ENCODE results near the gene UNC5A.

Gene UNC5A

GRCh38 chr5:176891331-176891958, 81.1 kb downstream of the UNC5A start:
- Histone ChIP-seq H3K36me3 (ENCODE audit: control insufficient read depth, insufficient read depth, low read length) (no peaks in the 10 kb centered on the region), H3K4me1 (ENCODE audit: control insufficient read depth, insufficient read depth, low read length, poor library complexity, severe bottlenecking) (no peaks in the 10 kb centered on the region), H3K27ac (ENCODE audit: low read depth, low read length, severe bottlenecking) (no peak overlapping the region), H3K4me3 (ENCODE audit: extremely low read depth, insufficient read depth, low read length, poor library complexity, severe bottlenecking) (no peak overlapping the region), H3K9me3 (ENCODE audit: control insufficient read depth, low read length) (no peaks in the 10 kb centered on the region)
- WGBS, 2 experiments (ENCODE audit: insufficient coverage in 2 of 2), result 88 to 89% methylated on average over 9 of the region's 9 CpGs

GRCh38 chr5:176892663-176893062, 82.3 kb downstream of the UNC5A start:
- Histone ChIP-seq H3K9me3 (ENCODE audit: control insufficient read depth, low read length) (no peaks in the 10 kb centered on the region), H3K27ac (ENCODE audit: low read depth, low read length, severe bottlenecking) (no peak overlapping the region), H3K36me3 (ENCODE audit: control insufficient read depth, insufficient read depth, low read length) (no peaks in the 10 kb centered on the region), H3K4me1 (ENCODE audit: control insufficient read depth, insufficient read depth, low read length, poor library complexity, severe bottlenecking) (no peaks in the 10 kb centered on the region), H3K4me3 (ENCODE audit: extremely low read depth, insufficient read depth, low read length, poor library complexity, severe bottlenecking) (no peak overlapping the region)
- 86 to 88% methylated on average over 3 of the region's 3 CpGs for WGBS, 2 experiments (ENCODE audit: insufficient coverage in 2 of 2)

GRCh38 chr5:176894298-176894697, 83.9 kb downstream of the UNC5A start:
- H3K4me1 ChIP-seq (ENCODE audit: control insufficient read depth, insufficient read depth, low read length, poor library complexity, severe bottlenecking), result no peaks in the 10 kb centered on the region
- no peaks in the 10 kb centered on the region for H3K36me3 ChIP-seq (ENCODE audit: control insufficient read depth, insufficient read depth, low read length)
- H3K27ac ChIP-seq (ENCODE audit: low read depth, low read length, severe bottlenecking), result no peak overlapping the region
- whole genome bisulfite sequencing, 2 experiments (ENCODE audit: insufficient coverage in 2 of 2), result 90 to 92% methylated on average over 5 to 6 of the region's 6 CpGs
- H3K9me3 ChIP-seq (ENCODE audit: control insufficient read depth, low read length), result no peaks in the 10 kb centered on the region
- H3K4me3 ChIP-seq (ENCODE audit: extremely low read depth, insufficient read depth, low read length, poor library complexity, severe bottlenecking), result no peak overlapping the region

- Histone ChIP-seq H3K27ac (ENCODE audit: low read depth, low read length, severe bottlenecking) (no peak overlapping the region), H3K4me3 (ENCODE audit: extremely low read depth, insufficient read depth, low read length, poor library complexity, severe bottlenecking) (no peak overlapping the region), H3K36me3 (ENCODE audit: control insufficient read depth, insufficient read depth, low read length) (peaks cover 2% of the 10 kb centered on the region), H3K4me1 (ENCODE audit: control insufficient read depth, insufficient read depth, low read length, poor library complexity, severe bottlenecking) (no peaks in the 10 kb centered on the region), H3K9me3 (ENCODE audit: control insufficient read depth, low read length) (no peaks in the 10 kb centered on the region)
- WGBS, 2 experiments (ENCODE audit: insufficient coverage in 2 of 2), result 84 to 88% methylated on average over 3 to 4 of the region's 4 CpGs
Observed at GRCh38 chr5:176895831-176896230, 85.5 kb downstream of the UNC5A start.

- no peaks in the 10 kb centered on the region for H3K9me3 ChIP-seq (ENCODE audit: control insufficient read depth, low read length)
- no peak overlapping the region for H3K27ac ChIP-seq (ENCODE audit: low read depth, low read length, severe bottlenecking)
- 63 to 72% methylated on average over 3 of the region's 3 CpGs for WGBS, 2 experiments (ENCODE audit: insufficient coverage in 2 of 2)
- H3K4me3 ChIP-seq (ENCODE audit: extremely low read depth, insufficient read depth, low read length, poor library complexity, severe bottlenecking), result no peak overlapping the region
- peaks cover 9% of the 10 kb centered on the region for H3K36me3 ChIP-seq (ENCODE audit: control insufficient read depth, insufficient read depth, low read length)
- no peaks in the 10 kb centered on the region for H3K4me1 ChIP-seq (ENCODE audit: control insufficient read depth, insufficient read depth, low read length, poor library complexity, severe bottlenecking)
Observed at GRCh38 chr5:176897263-176897662, 86.9 kb downstream of the UNC5A start.

GRCh38 chr5:176899296-176899891, 89.0 kb downstream of the UNC5A start, which contains the start of gene HK3:
Gene HK3, minus strand, starts transcription at chr5:176899346. Its CDS starts 3,187 bp downstream, at chr5:176896159.
- Histone ChIP-seq H3K4me1 (ENCODE audit: control insufficient read depth, insufficient read depth, low read length, poor library complexity, severe bottlenecking) (peaks cover 10% of the 10 kb centered on the region), H3K9me3 (ENCODE audit: control insufficient read depth, low read length) (no peaks in the 10 kb centered on the region), H3K36me3 (ENCODE audit: control insufficient read depth, insufficient read depth, low read length) (peaks cover 26% of the 10 kb centered on the region), H3K4me3 (ENCODE audit: extremely low read depth, insufficient read depth, low read length, poor library complexity, severe bottlenecking) (no peak within 1 kb of the TSS), H3K27ac (ENCODE audit: low read depth, low read length, severe bottlenecking) (no peak within 1 kb of the TSS)
- WGBS, 2 experiments (ENCODE audit: insufficient coverage in 2 of 2), result 90 to 94% methylated on average over 7 to 8 of the region's 9 CpGs

- WGBS, 2 experiments (ENCODE audit: insufficient coverage in 2 of 2), result 94 to 100% methylated on average over 4 of the region's 4 CpGs
- no peaks in the 10 kb centered on the region for H3K9me3 ChIP-seq (ENCODE audit: control insufficient read depth, low read length)
- peaks cover 32% of the 10 kb centered on the region for H3K36me3 ChIP-seq (ENCODE audit: control insufficient read depth, insufficient read depth, low read length)
- H3K27ac ChIP-seq (ENCODE audit: low read depth, low read length, severe bottlenecking), result no peak overlapping the region
- H3K4me1 ChIP-seq (ENCODE audit: control insufficient read depth, insufficient read depth, low read length, poor library complexity, severe bottlenecking), result peaks cover 10% of the 10 kb centered on the region
- no peak overlapping the region for H3K4me3 ChIP-seq (ENCODE audit: extremely low read depth, insufficient read depth, low read length, poor library complexity, severe bottlenecking)
Observed at GRCh38 chr5:176899946-176900779, 89.8 kb downstream of the UNC5A start.

- Histone ChIP-seq H3K4me3 (ENCODE audit: extremely low read depth, insufficient read depth, low read length, poor library complexity, severe bottlenecking) (no peak overlapping the region), H3K27ac (ENCODE audit: low read depth, low read length, severe bottlenecking) (no peak overlapping the region)
- WGBS, 2 experiments (ENCODE audit: insufficient coverage in 2 of 2), result 90 to 97% methylated on average over 4 to 6 of the region's 7 CpGs
Observed at GRCh38 chr5:176900780-176901204, 90.4 kb downstream of the UNC5A start.

GRCh38 chr5:176901260-176902101, 91.1 kb downstream of the UNC5A start:
- 93 to 97% methylated on average over 9 to 12 of the region's 12 CpGs for WGBS, 2 experiments (ENCODE audit: insufficient coverage in 2 of 2)
- H3K36me3 ChIP-seq (ENCODE audit: control insufficient read depth, insufficient read depth, low read length), result peaks cover 46% of the 10 kb centered on the region

More at GRCh38 chr5:176900780-176901204, 90.4 kb downstream of the UNC5A start:
- Histone ChIP-seq H3K36me3 (ENCODE audit: control insufficient read depth, insufficient read depth, low read length) (peaks cover 39% of the 10 kb centered on the region), H3K4me1 (ENCODE audit: control insufficient read depth, insufficient read depth, low read length, poor library complexity, severe bottlenecking) (peaks cover 10% of the 10 kb centered on the region), H3K9me3 (ENCODE audit: control insufficient read depth, low read length) (no peaks in the 10 kb centered on the region)

GRCh38 chr5:176902102-176902814, 91.9 kb downstream of the UNC5A start:
- H3K27ac ChIP-seq (ENCODE audit: low read depth, low read length, severe bottlenecking), result no peak overlapping the region
- 94 to 100% methylated on average over 3 to 4 of the region's 6 CpGs for WGBS, 2 experiments (ENCODE audit: insufficient coverage in 2 of 2)
- H3K36me3 ChIP-seq (ENCODE audit: control insufficient read depth, insufficient read depth, low read length), result peaks cover 53% of the 10 kb centered on the region

More at GRCh38 chr5:176901260-176902101, 91.1 kb downstream of the UNC5A start:
- no peaks in the 10 kb centered on the region for H3K9me3 ChIP-seq (ENCODE audit: control insufficient read depth, low read length)
- no peak overlapping the region for H3K4me3 ChIP-seq (ENCODE audit: extremely low read depth, insufficient read depth, low read length, poor library complexity, severe bottlenecking)
- no peak overlapping the region for H3K27ac ChIP-seq (ENCODE audit: low read depth, low read length, severe bottlenecking)
- H3K4me1 ChIP-seq (ENCODE audit: control insufficient read depth, insufficient read depth, low read length, poor library complexity, severe bottlenecking), result peaks cover 10% of the 10 kb centered on the region

More at GRCh38 chr5:176902102-176902814, 91.9 kb downstream of the UNC5A start:
- no peaks in the 10 kb centered on the region for H3K9me3 ChIP-seq (ENCODE audit: control insufficient read depth, low read length)
- H3K4me3 ChIP-seq (ENCODE audit: extremely low read depth, insufficient read depth, low read length, poor library complexity, severe bottlenecking), result no peak overlapping the region
- H3K4me1 ChIP-seq (ENCODE audit: control insufficient read depth, insufficient read depth, low read length, poor library complexity, severe bottlenecking), result peaks cover 10% of the 10 kb centered on the region
